IPS DF 6.9 (cell line): ENCODE measurements around the gene TTC39B.

ENCODE experiments used
- DNase-seq: peaks from one replicate; pipeline ENCODE4 v3.0.0-alpha.2; 2013; ENCODE audit warnings: low read depth, low spot score
- H3K27ac ChIP-seq: one replicate; pipeline ENCODE4 v1.5.1; 2013; ENCODE audit warnings: low read length, control low read depth
- H3K27me3 ChIP-seq: 2 replicates; pipeline ENCODE4 v1.6.1; 2013; ENCODE audit warnings: mild to moderate bottlenecking, low read length; ENCODE audit not compliant: control insufficient read depth, insufficient read depth
- H3K36me3 ChIP-seq: 2 replicates; pipeline ENCODE4 v1.6.1; 2013; ENCODE audit warnings: low read length; ENCODE audit not compliant: control insufficient read depth, insufficient read depth
- H3K4me1 ChIP-seq: 2 replicates; pipeline ENCODE4 v1.6.1; 2013; ENCODE audit warnings: low read length; ENCODE audit not compliant: control insufficient read depth, insufficient read depth
- H3K4me3 ChIP-seq: 2 replicates; pipeline ENCODE4 v1.5.1; 2013; ENCODE audit warnings: mild to moderate bottlenecking, low read length
- H3K9me3 ChIP-seq: 2 replicates; pipeline ENCODE4 v1.6.1; 2013; ENCODE audit warnings: low read length, inconsistent platforms; ENCODE audit not compliant: control insufficient read depth, insufficient read depth
- WGBS: extraction: QIAGEN DNeasy Blood & Tissue Kit; methylation state at CpG from one replicate; pipeline ENCODE4 v1.1.7; 2013; ENCODE audit warnings: mixed read lengths, missing lambda C conversion rate; ENCODE audit not compliant: insufficient read length, insufficient coverage; 5-methylcytosine and 5-hydroxymethylcytosine counted together

TTC39B gene

GRCh38 chr9:15155826-15156225 is 151.2 kb downstream of the TTC39B start:
- no peaks in the 10 kb centered on the region for H3K9me3 ChIP-seq
- no peak for DNase-seq
- no peak overlapping the region for H3K4me3 ChIP-seq
- H3K27me3 ChIP-seq, result no peaks in the 10 kb centered on the region
- no peaks in the 10 kb centered on the region for H3K36me3 ChIP-seq
- no CpG with 5 or more reads among the region's 4 CpGs for WGBS
- no peak overlapping the region for H3K27ac ChIP-seq
- no peaks in the 10 kb centered on the region for H3K4me1 ChIP-seq

- DNase-seq, result no peak
- no peaks in the 10 kb centered on the region for H3K27me3 ChIP-seq
- H3K36me3 ChIP-seq, result no peaks in the 10 kb centered on the region
- no peak overlapping the region for H3K4me3 ChIP-seq
- no peak overlapping the region for H3K27ac ChIP-seq
- no CpG with 5 or more reads among the region's 4 CpGs for WGBS
- no peaks in the 10 kb centered on the region for H3K4me1 ChIP-seq
- no peaks in the 10 kb centered on the region for H3K9me3 ChIP-seq
These were observed 151.7 kb downstream of the TTC39B start for GRCh38 chr9:15155323-15155722.

GRCh38 chr9:15154677-15155076 is 152.3 kb downstream of the TTC39B start:
- H3K4me1 ChIP-seq, result no peaks in the 10 kb centered on the region
- DNase-seq, result no peak
- H3K36me3 ChIP-seq, result no peaks in the 10 kb centered on the region
- H3K27ac ChIP-seq, result no peak overlapping the region
- no peaks in the 10 kb centered on the region for H3K27me3 ChIP-seq
- no peaks in the 10 kb centered on the region for H3K9me3 ChIP-seq
- no CpG with 5 or more reads among the region's 4 CpGs for WGBS
- H3K4me3 ChIP-seq, result no peak overlapping the region

GRCh38 chr9:15153961-15154360 is 153.1 kb downstream of the TTC39B start:
- Histone ChIP-seq H3K9me3 (no peaks in the 10 kb centered on the region), H3K36me3 (no peaks in the 10 kb centered on the region), H3K27ac (no peak overlapping the region), H3K4me1 (no peaks in the 10 kb centered on the region), H3K4me3 (no peak overlapping the region), H3K27me3 (no peaks in the 10 kb centered on the region)
- no peak for DNase-seq
- no CpG with 5 or more reads among the region's 3 CpGs for WGBS

- no peak for DNase-seq
- no CpG with 5 or more reads among the region's 4 CpGs for WGBS
- no peaks in the 10 kb centered on the region for H3K4me1 ChIP-seq
- no peak overlapping the region for H3K27ac ChIP-seq
- H3K27me3 ChIP-seq, result no peaks in the 10 kb centered on the region
- H3K4me3 ChIP-seq, result no peak overlapping the region
- no peaks in the 10 kb centered on the region for H3K36me3 ChIP-seq
- no peaks in the 10 kb centered on the region for H3K9me3 ChIP-seq
These were observed 156.1 kb downstream of the TTC39B start for GRCh38 chr9:15150939-15151338.

- Histone ChIP-seq H3K27me3 (no peaks in the 10 kb centered on the region), H3K36me3 (no peaks in the 10 kb centered on the region), H3K27ac (no peak overlapping the region), H3K4me1 (no peaks in the 10 kb centered on the region), H3K9me3 (no peaks in the 10 kb centered on the region), H3K4me3 (no peak overlapping the region)
- DNase-seq, result no peak
These were observed 157.6 kb downstream of the TTC39B start for GRCh38 chr9:15149450-15149849.

- Histone ChIP-seq H3K27ac (no peak overlapping the region), H3K36me3 (no peaks in the 10 kb centered on the region), H3K4me3 (no peak overlapping the region), H3K4me1 (no peaks in the 10 kb centered on the region), H3K9me3 (no peaks in the 10 kb centered on the region), H3K27me3 (no peaks in the 10 kb centered on the region)
- DNase-seq, result no peak
- no CpG with 5 or more reads among the region's 9 CpGs for WGBS
These were observed 160.7 kb downstream of the TTC39B start for GRCh38 chr9:15146268-15146700.

GRCh38 chr9:15144622-15145061 is 162.4 kb downstream of the TTC39B start:
- Histone ChIP-seq H3K4me1 (no peaks in the 10 kb centered on the region), H3K9me3 (no peaks in the 10 kb centered on the region), H3K36me3 (no peaks in the 10 kb centered on the region), H3K4me3 (no peak overlapping the region), H3K27me3 (no peaks in the 10 kb centered on the region), H3K27ac (no peak overlapping the region)
- DNase-seq, result no peak
- WGBS, result no CpG with 5 or more reads among the region's 4 CpGs

GRCh38 chr9:15142878-15143534 is 164.0 kb downstream of the TTC39B start:
- WGBS, result no CpG with 5 or more reads among the region's 6 CpGs
- H3K36me3 ChIP-seq, result no peaks in the 10 kb centered on the region
- no peak overlapping the region for H3K4me3 ChIP-seq
- no peaks in the 10 kb centered on the region for H3K4me1 ChIP-seq
- peak; percentile 70 for DNase-seq
- H3K27me3 ChIP-seq, result no peaks in the 10 kb centered on the region
- H3K9me3 ChIP-seq, result no peaks in the 10 kb centered on the region
- no peak overlapping the region for H3K27ac ChIP-seq

- no peak for DNase-seq
- H3K9me3 ChIP-seq, result no peaks in the 10 kb centered on the region
- 100% methylated on average over 1 of the region's 1 CpG for whole genome bisulfite sequencing
- no peak overlapping the region for H3K27ac ChIP-seq
- peaks cover 3% of the 10 kb centered on the region; the same call in 1 of the 2 replicates for H3K4me1 ChIP-seq
- H3K36me3 ChIP-seq, result no peaks in the 10 kb centered on the region
- H3K27me3 ChIP-seq, result no peaks in the 10 kb centered on the region
- no peak overlapping the region for H3K4me3 ChIP-seq
These were observed 167.0 kb downstream of the TTC39B start for GRCh38 chr9:15140051-15140450.

- Histone ChIP-seq H3K36me3 (no peaks in the 10 kb centered on the region), H3K27ac (no peak overlapping the region), H3K4me1 (peaks cover 3% of the 10 kb centered on the region; the same call in 1 of the 2 replicates), H3K9me3 (no peaks in the 10 kb centered on the region), H3K4me3 (no peak overlapping the region), H3K27me3 (no peaks in the 10 kb centered on the region)
- DNase-seq, result no peak
- no CpG with 5 or more reads among the region's 13 CpGs for WGBS
These were observed 167.5 kb downstream of the TTC39B start for GRCh38 chr9:15139469-15139868.
